Glutamatergic neuron (in vitro differentiated cells): ENCODE measurements around the gene COBL. TPM values are rescaled to one million over a fixed set of nuclear protein-coding genes. Genes with fewer than 3 reads are reported as not detected.

ENCODE experiments used
- DNase-seq: peaks from one replicate; pipeline ENCODE4 v3.0.0; 2022
- H3K27ac Mint-ChIP-seq: one replicate; pipeline ENCODE4 v1.8.0; 2020; ENCODE audit warnings: mild to moderate bottlenecking, mixed read lengths, inconsistent platforms; ENCODE audit not compliant: unreplicated experiment
- H3K27me3 Mint-ChIP-seq: one replicate; pipeline ENCODE4 v1.8.0; 2020; ENCODE audit warnings: mild to moderate bottlenecking, moderate library complexity, mixed read lengths, inconsistent platforms; ENCODE audit not compliant: unreplicated experiment
- H3K36me3 Mint-ChIP-seq: one replicate; pipeline ENCODE4 v1.8.0; 2020; ENCODE audit warnings: mild to moderate bottlenecking, mixed read lengths, inconsistent platforms; ENCODE audit not compliant: unreplicated experiment
- H3K4me1 Mint-ChIP-seq: one replicate; pipeline ENCODE4 v1.8.0; 2020; ENCODE audit warnings: mild to moderate bottlenecking, low read depth, mixed read lengths, inconsistent platforms; ENCODE audit not compliant: unreplicated experiment
- H3K4me3 Mint-ChIP-seq: one replicate; pipeline ENCODE4 v1.8.0; 2020; ENCODE audit warnings: mild to moderate bottlenecking, mixed read lengths, inconsistent platforms; ENCODE audit not compliant: unreplicated experiment
- H3K9me3 Mint-ChIP-seq: one replicate; pipeline ENCODE4 v1.8.0; 2020; ENCODE audit warnings: mild to moderate bottlenecking, moderate library complexity, mixed read lengths, inconsistent platforms; ENCODE audit not compliant: unreplicated experiment
- CTCF ChIP-seq: fragments of 200-600 bp; sonication (generic); IDR thresholded peaks from one replicate; pipeline ENCODE4 v1.5.0; 2021; ENCODE audit not compliant: partially characterized antibody, unreplicated experiment
- total RNA-seq: library from RNA; stranded (reverse); fragmentation: NEBNext Ultra II Directional; extraction: Animal tissue kit (Norgen Biotek cat#: 25700); gene quantifications from one replicate; pipeline ENCODE4 v1.2.1, GENCODE V29; 2021; ENCODE audit not compliant: unreplicated experiment

The COBL gene
- total RNA-seq, 1 donor from 2014 or later, result 3.3 TPM

- Mint-ChIP-seq H3K27ac (no peak overlapping the region), H3K9me3 (no peaks in the 10 kb centered on the region), H3K4me3 (no peak overlapping the region), H3K27me3 (peaks cover 9% of the 10 kb centered on the region), H3K4me1 (peaks cover 2% of the 10 kb centered on the region), H3K36me3 (no peaks in the 10 kb centered on the region)
- DNase-seq, result no peak
- TF ChIP-seq CTCF, result no peak
These were observed 2.4 kb upstream of the COBL start for GRCh38 chr7:51318886-51319579.

- Mint-ChIP-seq H3K4me1 (peaks cover 2% of the 10 kb centered on the region), H3K27me3 (peaks cover 9% of the 10 kb centered on the region), H3K9me3 (no peaks in the 10 kb centered on the region), H3K4me3 (peak overlapping the region; percentile 78), H3K36me3 (no peaks in the 10 kb centered on the region), H3K27ac (no peak overlapping the region)
- no peak for DNase-seq
- no peak for TF ChIP-seq CTCF
These were observed 1.4 kb upstream of the COBL start for GRCh38 chr7:51318001-51318400.

DNA sequence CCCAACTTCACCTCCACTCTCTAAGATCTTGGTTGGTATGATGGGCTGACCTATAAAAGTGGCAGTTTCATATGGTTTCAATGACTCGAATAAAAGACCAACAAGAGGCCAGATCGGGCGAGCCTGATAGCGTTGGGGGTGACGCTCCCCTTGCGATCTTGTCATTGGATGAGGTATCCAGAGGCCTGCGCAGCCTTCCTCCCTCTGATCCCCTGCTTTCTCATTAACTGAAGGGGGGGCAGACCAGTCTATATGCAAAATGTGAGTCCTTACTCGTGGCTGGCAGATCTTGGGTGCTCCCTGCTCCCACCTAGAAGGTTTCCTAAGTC lies 937 bp upstream of the COBL start:
- no peaks in the 10 kb centered on the region for H3K36me3 Mint-ChIP-seq
- H3K9me3 Mint-ChIP-seq, result no peaks in the 10 kb centered on the region
- TF ChIP-seq CTCF, result no peak
- no peak for DNase-seq
- peaks cover 2% of the 10 kb centered on the region for H3K4me1 Mint-ChIP-seq
- H3K27me3 Mint-ChIP-seq, result peaks cover 9% of the 10 kb centered on the region
- H3K4me3 Mint-ChIP-seq, result peak overlapping the region; percentile 78
- no peak overlapping the region for H3K27ac Mint-ChIP-seq

DNA sequence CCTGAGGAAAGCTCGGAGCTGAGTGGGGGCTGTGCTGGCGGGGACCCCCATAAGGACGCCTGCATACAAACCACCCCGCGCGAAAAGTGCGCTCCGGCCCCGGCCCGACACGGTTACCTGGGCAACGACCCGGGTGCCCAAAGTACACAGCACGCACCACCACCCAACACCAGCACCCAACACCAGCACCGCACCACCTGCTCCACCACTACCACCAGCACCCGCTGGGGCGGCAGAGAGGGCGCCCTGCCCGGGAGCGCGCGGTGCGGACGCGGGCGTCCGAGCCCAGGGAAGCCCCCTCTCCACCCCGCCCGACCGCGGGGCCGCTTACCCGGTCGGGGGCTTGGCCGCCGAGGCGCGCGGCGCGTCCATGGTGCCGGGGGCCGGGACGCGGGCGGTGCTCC lies 345 bp downstream of the COBL start:
- Mint-ChIP-seq H3K4me1 (peaks cover 2% of the 10 kb centered on the region), H3K9me3 (no peaks in the 10 kb centered on the region), H3K4me3 (peak overlapping the region; percentile 93), H3K27me3 (peaks cover 9% of the 10 kb centered on the region), H3K27ac (no peak overlapping the region), H3K36me3 (no peaks in the 10 kb centered on the region)
- TF ChIP-seq CTCF, result no peak
- DNase-seq, result peak; percentile 45

GRCh38 chr7:51315393-51316261 lies 982 bp downstream of the COBL start:
- Mint-ChIP-seq H3K9me3 (no peaks in the 10 kb centered on the region), H3K36me3 (no peaks in the 10 kb centered on the region), H3K27me3 (peaks cover 9% of the 10 kb centered on the region), H3K4me1 (peaks cover 2% of the 10 kb centered on the region), H3K27ac (no peak overlapping the region), H3K4me3 (peak overlapping the region; percentile 93)
- TF ChIP-seq CTCF, result no peak
- peak; percentile 59 for DNase-seq
